ENCODE data around the gene BTNL2. TPM values are rescaled to one million over a fixed set of nuclear protein-coding genes. Genes with fewer than 3 reads are reported as not detected.
"Not testable (repeated sequence)": the region's sequence is repeated elsewhere in the genome, so short reads cannot be mapped to it uniquely, and the experiment has no call there.

BTNL2 gene, protein sequence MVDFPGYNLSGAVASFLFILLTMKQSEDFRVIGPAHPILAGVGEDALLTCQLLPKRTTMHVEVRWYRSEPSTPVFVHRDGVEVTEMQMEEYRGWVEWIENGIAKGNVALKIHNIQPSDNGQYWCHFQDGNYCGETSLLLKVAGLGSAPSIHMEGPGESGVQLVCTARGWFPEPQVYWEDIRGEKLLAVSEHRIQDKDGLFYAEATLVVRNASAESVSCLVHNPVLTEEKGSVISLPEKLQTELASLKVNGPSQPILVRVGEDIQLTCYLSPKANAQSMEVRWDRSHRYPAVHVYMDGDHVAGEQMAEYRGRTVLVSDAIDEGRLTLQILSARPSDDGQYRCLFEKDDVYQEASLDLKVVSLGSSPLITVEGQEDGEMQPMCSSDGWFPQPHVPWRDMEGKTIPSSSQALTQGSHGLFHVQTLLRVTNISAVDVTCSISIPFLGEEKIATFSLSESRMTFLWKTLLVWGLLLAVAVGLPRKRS
- polyA plus RNA-seq (ENCODE audit: insufficient read length in 10 of 10): 1 to 10 TPM in 1 of 10 donors, under 1 TPM in 8, not detected in 1; 0.16 to 1.2 (median 0.39) TPM
- long read RNA-seq, donor 1: 0 reads
- long read RNA-seq, donor 2: 0 reads
- long read RNA-seq, donor 3: 0 reads
- long read RNA-seq, donor 4: 0 reads
- long read RNA-seq, donor 5: 0 reads
- long read RNA-seq, donor 6: 0 reads
- long read RNA-seq, donor 7: 0 reads
- long read RNA-seq, donor 8: 0 reads
- long read RNA-seq, donor 9: 0 reads

DNA sequence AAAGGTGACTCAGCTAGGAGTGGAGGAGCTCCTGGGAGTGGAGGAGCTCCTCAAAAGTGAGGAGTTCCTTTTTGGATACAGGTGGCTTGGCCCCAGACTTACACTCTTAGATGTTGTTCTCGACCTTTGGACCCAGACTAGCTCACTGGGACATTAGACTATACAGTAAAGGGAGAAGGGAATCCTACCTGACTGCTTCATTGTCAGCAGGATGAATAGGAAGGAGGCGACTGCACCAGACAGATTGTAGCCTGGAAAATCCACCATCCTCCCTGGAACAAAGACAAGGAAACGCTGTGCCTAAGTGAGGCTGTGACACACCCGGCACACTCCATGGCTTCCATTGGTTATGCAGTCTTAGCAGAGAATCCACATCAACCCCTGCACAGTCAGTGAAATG, at the start of gene BTNL2:
TSS of gene BTNL2 (minus strand) at position 325 of the 400 bp plus-strand sequence. CDS start at position 267, 58 bp downstream.
- no peak for DNase-seq

DNA sequence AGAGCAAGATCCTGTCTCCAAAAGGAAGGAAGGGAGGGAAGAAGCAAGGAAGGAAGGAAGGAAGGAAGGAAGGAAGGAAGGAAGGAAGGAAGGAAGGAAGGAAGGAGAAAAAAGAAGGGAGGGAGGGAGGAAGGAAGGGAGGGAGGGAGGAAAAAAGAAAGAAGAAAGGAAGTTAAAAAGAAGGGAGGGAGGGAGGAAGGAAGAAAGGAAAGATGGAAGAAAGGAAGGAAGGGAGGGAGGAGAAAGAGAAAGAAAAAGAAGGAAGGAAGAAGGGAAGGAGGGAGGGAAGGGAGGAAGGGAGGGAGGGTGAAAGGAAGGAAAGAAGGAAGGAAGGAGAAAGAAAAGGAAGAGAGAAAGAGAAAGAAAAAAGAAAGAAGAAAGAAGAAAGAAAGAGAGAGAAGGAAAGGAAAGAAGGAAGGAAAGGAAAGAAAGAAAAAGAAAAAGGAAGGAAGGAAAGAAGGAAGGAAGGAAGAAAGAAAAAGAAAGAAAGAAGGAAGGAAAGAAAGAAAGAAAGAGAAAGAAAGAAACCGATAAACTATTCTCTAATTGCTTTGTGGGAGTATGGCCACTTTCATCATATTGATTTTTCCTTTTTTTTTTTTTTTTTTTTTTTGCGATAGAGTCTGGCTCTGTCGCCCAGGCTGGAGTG, 42.2 kb upstream of the BTNL2 start:
- DNase-seq: no peak

DNA sequence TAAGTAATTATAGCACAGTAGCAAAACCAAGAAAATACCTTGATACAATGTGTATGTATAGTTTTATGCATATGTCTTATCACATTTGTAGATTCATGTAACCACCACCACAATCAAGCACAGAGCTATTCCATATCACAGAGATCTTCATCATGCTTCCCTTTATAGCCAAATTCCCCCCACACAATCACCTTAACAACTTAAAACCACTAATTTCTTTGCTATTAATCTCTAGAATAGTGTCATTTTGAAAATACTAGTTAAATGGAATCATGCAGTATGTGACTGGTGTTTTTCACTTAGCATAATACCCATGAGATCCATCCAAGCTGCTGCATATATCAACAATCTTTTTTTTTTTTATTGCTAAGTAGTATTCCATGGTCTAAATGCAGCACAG, 41.0 kb upstream of the BTNL2 start:
- DNase-seq: no peak

DNA sequence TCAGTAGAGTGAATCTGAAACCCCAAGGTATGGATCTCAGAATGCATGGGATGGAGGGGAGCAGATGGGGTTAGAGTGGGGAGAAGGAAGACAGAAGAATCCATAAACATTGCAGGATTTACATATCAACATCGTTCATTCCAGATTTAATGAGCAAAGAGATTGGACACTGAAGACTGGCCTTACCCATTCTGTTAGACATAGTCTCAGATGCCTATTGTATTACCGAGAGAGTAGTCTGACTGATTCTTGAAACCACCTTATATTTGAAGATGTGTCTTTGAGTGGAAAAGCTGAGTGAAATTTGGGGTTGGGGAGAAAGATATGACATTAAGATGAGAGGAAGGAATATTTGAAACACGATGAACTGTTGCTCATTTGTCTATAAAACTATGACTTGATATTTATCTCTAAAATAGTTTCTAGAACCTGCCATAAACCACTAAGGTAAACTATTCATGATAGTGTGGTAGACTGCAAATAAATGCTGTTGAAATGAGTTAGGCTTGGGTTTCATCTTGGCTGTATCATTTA, 38.4 kb upstream of the BTNL2 start:
- no peak for DNase-seq

DNA sequence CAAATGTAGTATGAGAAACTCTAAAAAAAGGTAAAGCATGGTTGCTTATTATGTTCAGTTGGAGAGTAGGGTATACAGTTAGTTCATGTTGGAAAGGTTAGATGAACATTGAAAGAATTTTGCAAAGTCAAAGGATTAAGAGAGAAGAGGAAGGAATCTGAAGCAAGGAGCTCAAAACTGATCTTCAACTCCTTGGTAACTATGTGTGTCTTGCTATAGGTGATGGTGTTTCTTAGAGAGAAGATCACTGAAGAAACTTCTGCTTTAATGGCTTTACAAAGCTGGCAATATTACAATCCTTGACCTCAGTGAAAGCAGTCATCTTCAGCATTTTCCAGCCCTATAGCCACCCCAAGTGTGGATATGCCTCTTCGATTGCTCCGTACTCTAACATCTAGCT, 37.5 kb upstream of the BTNL2 start:
- no peak for DNase-seq

DNA sequence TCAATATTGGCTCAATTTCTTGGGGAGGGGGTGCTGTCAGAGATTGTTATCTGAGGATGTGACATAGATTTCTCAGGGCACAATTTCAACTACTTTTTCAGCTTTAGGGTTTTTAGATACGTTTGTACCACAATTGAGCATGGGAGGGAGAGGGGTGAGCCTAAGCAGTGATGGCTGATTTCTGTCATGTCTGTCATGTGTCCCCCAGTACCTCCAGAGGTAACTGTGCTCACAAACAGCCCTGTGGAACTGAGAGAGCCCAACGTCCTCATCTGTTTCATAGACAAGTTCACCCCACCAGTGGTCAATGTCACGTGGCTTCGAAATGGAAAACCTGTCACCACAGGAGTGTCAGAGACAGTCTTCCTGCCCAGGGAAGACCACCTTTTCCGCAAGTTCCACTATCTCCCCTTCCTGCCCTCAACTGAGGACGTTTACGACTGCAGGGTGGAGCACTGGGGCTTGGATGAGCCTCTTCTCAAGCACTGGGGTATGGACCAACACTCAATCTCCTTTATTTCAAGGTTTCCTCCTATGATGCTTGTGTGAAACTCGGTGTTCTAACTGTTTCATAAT, 36.1 kb upstream of the BTNL2 start:
- DNase-seq: no peak

DNA sequence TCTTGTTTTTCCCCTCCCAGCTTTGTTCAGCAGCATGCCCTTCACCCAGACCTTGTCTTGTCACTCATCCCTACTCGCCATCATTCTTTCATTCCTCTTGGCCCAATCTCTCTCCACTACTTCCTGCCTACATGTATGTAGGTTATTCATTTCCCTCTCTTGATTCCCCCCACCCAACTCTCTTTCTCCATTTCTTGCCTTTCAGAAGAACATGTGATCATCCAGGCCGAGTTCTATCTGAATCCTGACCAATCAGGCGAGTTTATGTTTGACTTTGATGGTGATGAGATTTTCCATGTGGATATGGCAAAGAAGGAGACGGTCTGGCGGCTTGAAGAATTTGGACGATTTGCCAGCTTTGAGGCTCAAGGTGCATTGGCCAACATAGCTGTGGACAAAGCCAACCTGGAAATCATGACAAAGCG, 35.3 kb upstream of the BTNL2 start:
- no peak for DNase-seq

DNA sequence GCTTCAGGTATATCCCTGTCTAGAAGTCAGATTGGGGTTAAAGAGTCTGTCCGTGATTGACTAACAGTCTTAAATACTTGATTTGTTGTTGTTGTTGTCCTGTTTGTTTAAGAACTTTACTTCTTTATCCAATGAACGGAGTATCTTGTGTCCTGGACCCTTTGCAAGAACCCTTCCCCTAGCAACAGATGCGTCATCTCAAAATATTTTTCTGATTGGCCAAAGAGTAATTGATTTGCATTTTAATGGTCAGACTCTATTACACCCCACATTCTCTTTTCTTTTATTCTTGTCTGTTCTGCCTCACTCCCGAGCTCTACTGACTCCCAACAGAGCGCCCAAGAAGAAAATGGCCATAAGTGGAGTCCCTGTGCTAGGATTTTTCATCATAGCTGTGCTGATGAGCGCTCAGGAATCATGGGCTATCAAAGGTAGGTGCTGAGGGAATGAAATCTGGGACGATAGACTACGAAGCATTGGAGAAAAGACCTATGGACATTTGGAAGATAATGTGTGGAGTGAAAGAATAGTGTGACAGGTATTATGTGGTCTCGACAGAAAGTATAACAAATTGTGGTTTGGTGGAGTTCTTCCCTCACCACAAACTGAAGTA, 32.7 kb upstream of the BTNL2 start, which contains the start of gene HLA-DRA:
TSS of gene HLA-DRA (plus strand) at position 286 of the 613 bp plus-strand sequence. CDS start at position 350, 64 bp downstream.
- DNase-seq: peak; percentile 31 to 74 (median 63)

DNA sequence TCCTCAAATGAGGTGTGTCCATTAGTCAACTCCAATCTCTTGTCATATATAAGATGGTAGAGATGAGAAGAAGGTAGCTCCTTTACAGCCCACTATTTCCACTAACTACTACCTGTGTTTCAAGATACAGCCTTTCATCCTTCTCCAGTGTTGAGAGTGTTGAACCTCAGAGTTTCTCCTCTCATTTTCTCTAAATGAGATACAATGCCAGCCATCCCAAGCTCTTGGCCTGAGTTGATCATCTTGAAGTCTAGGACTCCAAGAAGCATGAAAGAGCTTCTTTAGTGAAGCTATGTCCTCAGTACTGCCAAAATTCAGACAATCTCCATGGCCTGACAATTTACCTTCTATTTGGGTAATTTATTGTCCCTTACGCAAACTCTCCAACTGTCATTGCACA, 32.2 kb upstream of the BTNL2 start:
- no peak for DNase-seq

DNA sequence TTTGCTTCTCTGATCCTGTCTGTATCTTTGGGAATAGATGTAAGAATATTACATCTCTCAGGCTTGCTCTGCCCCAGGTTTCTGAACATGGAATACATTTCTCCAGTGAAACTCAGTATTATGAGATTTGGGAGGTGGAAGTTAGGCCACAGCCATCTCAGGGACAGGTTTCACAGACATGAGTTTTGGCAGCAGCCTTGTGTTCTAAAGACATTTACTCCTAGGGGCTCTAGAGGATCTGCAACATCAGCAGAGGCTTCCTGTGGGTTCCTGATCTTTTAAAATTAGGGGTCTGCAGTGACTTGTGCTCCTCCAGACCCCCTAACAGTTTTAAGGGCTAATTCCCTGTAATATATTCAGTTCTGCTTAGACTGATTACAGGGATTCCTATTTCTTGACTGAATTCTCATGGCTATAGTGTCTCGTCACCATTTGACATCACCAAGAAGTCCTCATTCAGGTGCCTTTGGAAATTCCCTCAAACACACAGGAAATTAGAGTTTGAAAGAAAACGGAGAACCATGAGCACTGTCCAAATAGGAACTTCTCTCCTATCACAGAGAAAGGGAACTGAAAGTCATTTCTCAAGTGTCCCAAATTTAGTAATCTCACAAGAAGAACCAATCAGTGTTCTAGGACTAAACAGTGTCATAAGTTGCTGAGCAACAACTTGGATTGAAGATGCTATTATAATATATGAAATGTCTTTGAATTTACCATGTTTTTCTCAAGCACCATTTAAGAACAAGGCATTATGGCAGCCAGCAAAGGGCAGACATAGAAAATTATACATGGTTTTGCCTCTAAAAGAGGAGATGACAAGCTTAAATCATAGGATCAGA, 30.2 kb upstream of the BTNL2 start:
- peak in 1 of 3 donors; percentile 36 for DNase-seq

DNA sequence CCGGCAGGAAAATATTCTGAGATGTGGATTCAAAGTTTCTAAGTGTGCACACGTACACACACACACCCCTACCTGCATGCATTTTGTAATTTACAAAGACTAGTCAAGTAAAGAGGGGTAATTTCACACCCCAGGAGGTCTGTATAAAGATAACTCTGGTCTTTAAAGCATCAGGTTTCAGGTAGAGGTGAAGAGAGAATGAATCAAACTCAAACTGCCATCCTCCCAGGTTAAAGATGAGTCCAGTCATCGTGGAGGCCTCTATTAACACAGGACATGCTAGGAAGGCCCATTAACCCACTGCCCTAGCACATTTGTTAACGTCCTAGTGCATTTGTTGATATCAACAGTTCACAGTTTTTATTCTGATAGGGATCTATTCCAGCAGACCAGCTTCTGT, 29.2 kb upstream of the BTNL2 start:
- no peak for DNase-seq

DNA sequence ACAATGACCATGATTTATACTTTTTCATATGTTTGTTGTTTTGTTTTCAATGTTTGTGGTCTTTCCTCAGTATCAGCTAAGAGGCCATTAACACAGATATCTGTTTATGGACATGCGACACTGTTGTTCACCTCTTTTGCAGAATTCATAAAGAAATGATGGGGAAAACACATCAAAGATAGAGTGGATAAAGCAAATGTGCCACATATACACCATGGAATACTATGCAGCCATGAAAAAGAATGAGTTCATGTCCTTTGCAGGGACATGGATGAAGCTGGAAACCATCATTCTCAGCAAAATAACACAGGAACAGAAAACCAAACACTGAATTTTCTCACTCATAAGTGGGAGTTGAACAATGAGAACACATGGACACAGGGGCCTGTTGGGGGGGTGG, 27.0 kb upstream of the BTNL2 start:
- DNase-seq: not testable (repeated sequence)

DNA sequence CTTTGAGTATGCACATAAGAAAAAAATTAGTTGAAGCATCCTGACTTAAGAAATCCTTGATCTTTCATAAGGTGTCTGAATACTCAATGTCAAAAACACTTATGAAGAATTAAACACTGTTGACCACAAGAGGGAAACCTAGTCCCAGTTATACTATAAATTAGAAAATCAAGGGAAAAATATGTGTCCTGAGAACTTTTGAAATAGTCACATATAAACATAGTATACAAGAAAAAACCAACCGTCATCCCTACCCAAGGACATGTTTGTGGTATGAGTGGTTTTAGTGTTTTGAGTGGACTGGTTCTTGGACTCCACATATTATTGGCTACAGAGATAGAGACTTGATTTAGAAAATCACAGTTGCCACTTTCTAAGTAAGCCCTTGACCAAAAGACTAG, 25.1 kb upstream of the BTNL2 start:
- peak in 2 of 3 donors; percentile 22 to 39 for DNase-seq

DNA sequence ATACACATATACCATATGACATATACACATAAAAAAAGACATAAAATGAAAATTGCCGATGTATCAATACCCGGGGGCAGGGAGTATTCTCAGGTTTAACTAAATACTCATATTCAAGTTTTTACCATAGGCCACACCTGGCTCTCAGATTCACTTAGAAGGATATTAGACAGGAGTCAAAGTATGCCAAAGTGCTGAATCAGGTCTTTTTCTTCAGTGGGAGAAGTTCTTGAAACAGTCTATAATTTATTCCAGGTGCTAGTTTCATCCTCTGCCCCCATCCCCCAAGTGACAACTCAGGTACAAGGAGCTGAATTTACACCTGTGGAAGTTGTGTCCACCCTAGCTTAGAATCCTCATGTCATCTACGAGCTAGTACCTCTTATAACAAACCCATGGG, 24.2 kb upstream of the BTNL2 start:
- no peak for DNase-seq

DNA sequence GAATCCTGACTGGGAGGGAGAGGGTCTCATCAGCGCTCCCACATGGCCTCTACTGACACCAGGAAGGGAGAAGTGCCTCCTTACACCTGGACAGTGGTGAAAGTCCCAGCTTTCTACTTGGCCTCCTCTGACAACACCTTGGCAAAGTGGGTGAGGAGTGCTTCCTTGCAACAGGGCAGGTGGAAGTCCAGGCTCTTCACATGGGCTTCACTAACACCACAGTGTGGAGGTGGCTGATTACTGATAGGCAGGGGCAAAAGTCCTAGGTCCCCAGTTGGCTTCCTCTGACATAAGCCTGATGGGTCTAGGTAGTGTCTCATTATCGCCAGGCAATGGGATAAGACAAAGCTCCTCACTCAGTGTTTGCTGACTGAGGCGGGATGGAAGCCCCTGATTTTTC, 23.2 kb upstream of the BTNL2 start:
- no peak for DNase-seq

DNA sequence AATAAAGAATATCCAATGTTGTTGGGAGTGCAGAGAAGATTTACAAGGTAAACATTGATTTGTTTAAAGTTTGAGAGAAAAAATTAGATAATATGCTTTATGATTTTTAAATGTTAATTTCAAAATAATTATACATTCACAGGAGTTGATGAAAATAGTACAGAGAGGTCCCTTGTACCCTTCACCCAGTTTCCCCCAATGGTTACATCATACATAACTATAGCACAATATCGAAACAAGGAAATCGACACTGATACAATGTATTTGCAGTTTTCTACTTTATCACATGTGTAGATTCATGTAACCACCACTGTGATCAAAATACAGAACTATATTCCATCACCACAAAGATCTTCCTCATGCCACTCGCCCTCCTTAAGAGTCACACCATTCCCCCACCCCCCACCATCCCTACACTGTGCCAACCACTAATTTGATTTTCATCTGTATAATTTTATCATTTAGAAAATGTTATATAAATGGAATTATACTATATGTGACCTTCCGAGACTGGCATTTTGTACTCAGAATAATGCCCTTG, 21.0 kb upstream of the BTNL2 start:
- no peak for DNase-seq

DNA sequence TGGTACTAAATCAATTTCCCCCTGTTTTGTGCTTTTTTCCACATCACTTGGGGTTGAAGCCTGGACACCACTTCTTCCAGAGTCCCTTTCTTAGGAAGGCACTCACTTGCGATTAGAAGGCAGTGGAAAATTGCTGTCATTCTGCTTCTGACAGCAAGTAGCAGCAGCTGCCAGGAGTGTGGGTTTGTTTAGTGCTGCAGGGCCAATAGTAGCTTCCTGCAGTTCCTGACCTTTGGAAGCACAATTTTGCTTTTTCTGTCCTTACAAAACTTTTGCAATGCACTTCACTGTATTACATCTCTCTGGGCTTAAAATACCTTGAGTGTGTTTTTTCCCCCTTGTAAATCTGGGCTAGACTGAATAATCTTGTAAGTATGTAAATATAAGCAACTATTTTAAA, 20.2 kb upstream of the BTNL2 start:
- no peak for DNase-seq

DNA sequence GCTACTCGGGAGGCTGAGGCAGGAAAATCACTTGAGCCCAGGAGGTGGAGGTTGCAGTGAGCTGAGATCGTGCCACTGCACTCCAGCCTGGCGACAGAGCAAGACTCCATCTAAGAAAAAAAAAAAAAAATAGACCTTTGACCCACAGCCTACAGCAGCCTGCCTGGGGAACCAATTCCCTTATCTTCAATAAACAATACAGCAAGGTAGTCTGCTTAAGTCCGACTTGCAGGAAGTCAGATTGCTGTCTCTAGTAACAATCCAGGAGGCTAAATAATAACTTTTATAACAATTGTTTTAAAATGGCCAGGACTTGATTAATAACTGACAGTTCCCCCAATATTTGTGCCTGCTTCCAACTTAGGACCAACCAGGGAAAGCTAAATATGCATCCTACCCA, 19.4 kb upstream of the BTNL2 start:
- DNase-seq: no peak

DNA sequence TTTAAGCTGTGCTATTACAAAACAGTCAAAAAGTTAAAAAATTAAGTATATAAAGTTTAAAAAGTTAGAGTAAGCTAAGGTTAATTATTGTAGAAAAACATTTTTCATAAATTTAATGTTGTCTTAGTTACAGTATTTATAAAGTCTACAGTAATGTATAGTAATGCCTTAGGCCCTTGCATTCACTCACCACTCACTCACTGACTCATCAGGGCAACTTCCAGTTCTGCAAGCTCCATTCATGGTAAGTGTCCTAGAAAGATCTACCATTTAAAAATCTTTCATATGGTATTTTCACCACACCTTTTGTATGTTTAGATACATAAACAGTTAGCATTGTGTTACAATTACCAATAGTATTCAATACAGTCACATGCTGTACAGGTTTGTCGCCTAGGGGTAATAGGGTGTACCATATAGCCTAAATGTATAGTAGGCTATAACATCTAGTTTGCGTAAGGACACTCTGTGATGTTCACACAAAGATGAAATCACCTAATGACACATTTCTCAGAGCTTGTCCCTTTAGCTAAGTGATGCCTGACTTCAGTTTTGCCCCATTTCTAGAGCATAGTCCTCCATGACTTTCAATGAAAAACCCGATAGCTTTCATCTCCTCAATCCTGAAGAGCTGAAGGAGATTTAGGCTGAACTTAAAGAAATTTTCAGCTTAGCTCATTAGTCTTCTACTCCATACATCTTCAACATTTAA, 17.8 kb upstream of the BTNL2 start:
- no peak for DNase-seq

DNA sequence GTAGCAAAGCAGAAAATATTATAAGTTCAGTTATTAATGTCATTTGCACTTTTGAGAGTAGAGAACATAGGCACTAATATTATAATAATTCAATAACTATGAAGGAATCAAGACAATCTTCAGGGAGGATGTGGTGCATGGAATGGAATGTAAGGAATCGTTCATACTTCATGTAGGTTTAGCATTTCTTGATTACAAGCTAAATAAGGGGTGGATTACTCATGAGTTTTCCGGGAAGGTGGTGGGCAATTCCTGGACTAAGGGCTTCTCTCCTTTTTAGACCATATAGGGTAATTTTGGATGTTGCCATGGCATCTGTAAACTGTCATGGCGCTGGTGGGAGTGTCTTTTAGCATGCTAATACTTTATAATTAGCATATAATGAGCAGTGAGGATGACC, 9.1 kb upstream of the BTNL2 start:
- DNase-seq: peak in 1 of 3 donors; percentile 59

Measured in muscle of back (tissue), 13 donors.